DMS 273 (cell line): ENCODE data around the gene HSPA1L.
A peak's percentile ranks its signal among the peaks of the same experiment; 100 is the strongest.

ENCODE experiments used
- DNase-seq: peaks from one replicate; lab custom pipeline; 2025; ENCODE audit not compliant: unreplicated experiment; lab: John Stamatoyannopoulos, UW

HSPA1L gene

GRCh38 chr6:31784098-31784925 lies 30.8 kb downstream of the HSPA1L start:
- DNase-seq, result no peak

GRCh38 chr6:31782126-31782855 lies 32.8 kb downstream of the HSPA1L start:
- no peak for DNase-seq

- DNase-seq, result no peak
Measured at GRCh38 chr6:31781244-31782125, 33.6 kb downstream of the HSPA1L start.

GRCh38 chr6:31780507-31781243 lies 34.4 kb downstream of the HSPA1L start:
- no peak for DNase-seq

- DNase-seq, result no peak
Measured at GRCh38 chr6:31779908-31780307, 35.2 kb downstream of the HSPA1L start.

GRCh38 chr6:31778999-31779885 lies 35.8 kb downstream of the HSPA1L start:
- DNase-seq, result no peak

- no peak for DNase-seq
Measured at GRCh38 chr6:31778193-31778592, 36.9 kb downstream of the HSPA1L start.

GRCh38 chr6:31777667-31778050 lies 37.4 kb downstream of the HSPA1L start:
- no peak for DNase-seq

GRCh38 chr6:31776989-31777666 lies 38.0 kb downstream of the HSPA1L start, which contains the start of gene VWA7:
VWA7 (minus strand) TSS chr6:31777328; CDS start chr6:31776779, 549 bp downstream.
- peak; percentile 80 for DNase-seq

GRCh38 chr6:31776485-31776988 lies 38.5 kb downstream of the HSPA1L start:
- DNase-seq, result peak; percentile 71

GRCh38 chr6:31775633-31776484 lies 39.2 kb downstream of the HSPA1L start:
- DNase-seq, result no peak

GRCh38 chr6:31775184-31775583 lies 39.9 kb downstream of the HSPA1L start:
- no peak for DNase-seq

- DNase-seq, result peak; percentile 30
Measured at GRCh38 chr6:31771992-31772358, 43.1 kb downstream of the HSPA1L start.

GRCh38 chr6:31770860-31771259 lies 44.2 kb downstream of the HSPA1L start:
- DNase-seq, result no peak

GRCh38 chr6:31769684-31770371 lies 45.3 kb downstream of the HSPA1L start:
- peak; percentile 75 for DNase-seq

GRCh38 chr6:31768363-31769257 lies 46.5 kb downstream of the HSPA1L start:
- DNase-seq, result no peak
